ENCODE measurements around the gene PPP1R1B.

Gene PPP1R1B

DNA sequence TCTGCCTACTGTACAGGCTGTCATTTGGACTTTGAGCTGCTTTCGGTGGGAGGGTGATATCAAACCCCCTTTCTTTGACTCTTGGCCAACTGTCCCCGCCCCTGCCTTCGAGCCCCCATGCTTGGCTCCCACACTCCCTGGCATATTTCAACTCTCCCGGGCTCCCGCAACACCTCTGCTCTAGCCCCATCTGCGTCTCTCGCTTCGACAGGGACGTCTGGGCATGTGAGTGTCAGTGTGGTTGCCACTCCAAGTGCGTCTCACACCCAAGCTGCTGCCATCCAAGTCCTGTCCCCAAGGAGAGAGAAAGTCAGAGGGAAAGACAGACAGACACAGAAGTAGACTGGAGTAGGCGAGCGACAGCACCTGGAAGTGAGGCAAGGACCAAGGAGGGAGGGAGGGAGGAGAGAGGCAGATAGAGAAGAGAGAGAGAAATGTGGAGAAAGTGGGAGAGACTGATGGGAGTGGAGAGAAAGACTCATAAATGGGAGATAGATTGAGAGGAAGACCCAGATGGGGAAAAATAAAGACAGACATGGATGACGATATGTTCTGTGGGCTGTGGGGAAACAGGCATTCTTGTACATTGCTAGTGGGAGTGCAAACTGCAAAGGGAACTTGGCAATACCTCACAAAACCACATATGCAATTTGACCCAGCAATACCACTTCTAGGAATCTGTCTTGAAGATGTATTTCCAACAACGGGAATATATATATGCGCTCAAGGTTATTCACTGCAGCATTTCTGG, 22.0 kb downstream of the PPP1R1B start:
- Histone ChIP-seq H3K27ac (ENCODE audit: low read length) (no peak overlapping the region), H3K36me3 (ENCODE audit: control insufficient read depth in 2 of 2, insufficient read depth in 2 of 2, low read length in 2 of 2) (no peaks in the 10 kb centered on the region), H3K9me3 (ENCODE audit: control insufficient read depth in 2 of 2, low read length in 2 of 2) (no peaks in the 10 kb centered on the region), H3K4me3 (ENCODE audit: low read length in 2 of 2) (no peak overlapping the region), H3K27me3 (ENCODE audit: control insufficient read depth in 1 of 2, insufficient read depth in 2 of 2, low read length in 2 of 2) (no peaks in the 10 kb centered on the region), H3K9ac (ENCODE audit: low read length in 2 of 2) (no peak overlapping the region), H3K4me1 (ENCODE audit: control insufficient read depth, insufficient read depth, low read length) (peaks cover 7% of the 10 kb centered on the region)

DNA sequence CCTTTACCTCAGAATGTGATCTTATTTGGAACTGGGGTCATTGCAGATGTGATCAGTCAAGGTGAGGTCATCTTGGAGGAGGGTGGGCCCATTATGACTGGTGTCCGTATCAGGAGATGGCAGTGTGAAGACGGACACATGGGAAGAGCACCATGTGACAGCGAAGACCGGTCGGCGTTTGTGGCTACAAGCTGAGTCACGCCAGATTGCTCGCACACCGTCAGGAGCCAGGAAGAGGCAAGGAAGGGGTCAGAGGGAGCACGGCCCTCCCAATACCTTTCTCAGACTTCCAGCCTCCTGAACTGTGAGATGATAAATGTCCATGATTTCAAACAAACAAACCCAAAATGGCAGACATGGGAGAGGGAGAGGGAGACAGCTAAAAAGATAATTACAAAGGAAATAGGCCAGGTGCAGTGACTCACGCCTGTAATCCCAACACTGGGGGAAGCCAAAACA, 23.4 kb downstream of the PPP1R1B start:
- H3K27ac ChIP-seq (ENCODE audit: low read length), result no peak overlapping the region
- no peaks in the 10 kb centered on the region for H3K36me3 ChIP-seq (ENCODE audit: control insufficient read depth in 2 of 2, insufficient read depth in 2 of 2, low read length in 2 of 2)
- no peaks in the 10 kb centered on the region for H3K27me3 ChIP-seq (ENCODE audit: control insufficient read depth in 1 of 2, insufficient read depth in 2 of 2, low read length in 2 of 2)
- peaks cover 7% of the 10 kb centered on the region for H3K4me1 ChIP-seq (ENCODE audit: control insufficient read depth, insufficient read depth, low read length)
- no peak overlapping the region for H3K4me3 ChIP-seq (ENCODE audit: low read length in 2 of 2)
- no peak overlapping the region for H3K9ac ChIP-seq (ENCODE audit: low read length in 2 of 2)
- no peaks in the 10 kb centered on the region for H3K9me3 ChIP-seq (ENCODE audit: control insufficient read depth in 2 of 2, low read length in 2 of 2)

DNA sequence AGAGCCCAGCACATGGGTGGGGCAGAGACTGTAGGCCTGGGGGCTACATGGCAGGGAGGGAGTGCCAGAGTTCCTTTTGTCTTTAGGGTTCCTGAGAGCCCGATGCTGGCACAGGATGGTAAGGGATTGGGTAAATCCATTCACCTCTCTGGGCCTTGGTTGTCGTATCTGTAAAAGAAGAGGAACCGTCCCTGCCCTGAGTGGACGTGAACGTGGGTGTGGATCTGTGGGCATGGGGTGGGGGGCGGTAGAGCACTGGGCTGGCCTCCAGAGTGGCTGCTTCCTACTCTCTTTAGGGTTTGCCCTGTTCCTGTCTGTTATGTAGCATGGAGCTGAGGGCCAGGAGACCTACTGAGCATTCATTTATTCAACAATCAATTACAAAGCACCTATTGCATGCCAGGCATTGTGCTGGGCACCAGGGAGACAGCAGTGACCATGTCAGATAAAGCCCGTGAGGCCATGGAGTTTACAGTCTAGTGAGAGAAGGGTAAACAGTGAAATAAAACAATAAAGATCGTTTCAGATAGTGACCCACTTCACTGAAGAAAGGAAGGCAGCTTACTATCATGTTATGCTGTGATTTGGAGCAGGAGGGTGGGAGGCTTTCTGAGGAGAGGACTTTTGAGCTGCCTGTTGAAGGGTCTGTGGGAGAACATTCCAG, 25.3 kb downstream of the PPP1R1B start:
- Histone ChIP-seq H3K9ac (ENCODE audit: low read length in 2 of 2) (no peak overlapping the region), H3K27ac (ENCODE audit: low read length) (no peak overlapping the region), H3K4me3 (ENCODE audit: low read length in 2 of 2) (no peak overlapping the region), H3K36me3 (ENCODE audit: control insufficient read depth in 2 of 2, insufficient read depth in 2 of 2, low read length in 2 of 2) (no peaks in the 10 kb centered on the region), H3K27me3 (ENCODE audit: control insufficient read depth in 1 of 2, insufficient read depth in 2 of 2, low read length in 2 of 2) (no peaks in the 10 kb centered on the region), H3K4me1 (ENCODE audit: control insufficient read depth, insufficient read depth, low read length) (peaks cover 7% of the 10 kb centered on the region), H3K9me3 (ENCODE audit: control insufficient read depth in 2 of 2, low read length in 2 of 2) (no peaks in the 10 kb centered on the region)

DNA sequence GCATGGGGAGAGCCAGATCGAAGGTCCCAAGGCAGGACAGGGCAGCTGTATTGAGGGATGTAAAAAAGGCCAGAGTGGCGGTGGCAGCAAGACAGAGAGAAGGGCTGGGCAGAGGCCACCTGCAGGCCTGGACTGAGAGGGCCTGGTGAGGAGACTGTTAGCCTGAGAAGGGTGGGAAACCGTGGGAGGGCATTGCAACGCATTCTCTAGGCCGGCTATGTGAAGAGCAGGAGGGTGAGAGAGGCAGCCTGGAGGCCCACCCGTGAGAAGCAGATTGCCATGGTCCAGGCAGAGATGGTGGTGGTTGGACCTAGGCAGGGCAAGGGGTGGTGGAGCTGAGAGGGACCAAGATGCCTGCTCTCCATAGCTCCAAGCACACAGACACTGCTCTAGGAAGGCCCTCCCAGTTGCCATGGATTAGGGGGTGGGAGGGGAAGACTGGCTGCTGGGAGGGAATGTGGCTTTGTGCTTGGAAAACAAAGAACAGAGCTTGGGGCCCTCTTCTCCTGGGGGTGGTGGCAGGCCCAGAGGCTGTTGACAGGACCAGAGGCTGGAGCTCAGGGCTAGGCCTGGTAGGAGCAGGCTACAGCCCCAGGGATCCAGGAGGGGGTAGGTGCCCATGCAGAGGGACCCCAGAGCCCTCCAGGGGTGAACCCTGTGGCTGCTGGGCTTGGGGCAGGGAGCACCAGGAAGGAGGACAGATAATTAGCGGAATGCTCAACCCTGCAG, 26.0 kb downstream of the PPP1R1B start:
- Histone ChIP-seq H3K4me1 (ENCODE audit: control insufficient read depth, insufficient read depth, low read length) (peaks cover 7% of the 10 kb centered on the region), H3K4me3 (ENCODE audit: low read length in 2 of 2) (no peak overlapping the region), H3K27ac (ENCODE audit: low read length) (no peak overlapping the region), H3K9me3 (ENCODE audit: control insufficient read depth in 2 of 2, low read length in 2 of 2) (no peaks in the 10 kb centered on the region), H3K9ac (ENCODE audit: low read length in 2 of 2) (no peak overlapping the region), H3K36me3 (ENCODE audit: control insufficient read depth in 2 of 2, insufficient read depth in 2 of 2, low read length in 2 of 2) (peaks cover under 1 to 3% of the 10 kb centered on the region in 2 donors), H3K27me3 (ENCODE audit: control insufficient read depth in 1 of 2, insufficient read depth in 2 of 2, low read length in 2 of 2) (no peaks in the 10 kb centered on the region)

DNA sequence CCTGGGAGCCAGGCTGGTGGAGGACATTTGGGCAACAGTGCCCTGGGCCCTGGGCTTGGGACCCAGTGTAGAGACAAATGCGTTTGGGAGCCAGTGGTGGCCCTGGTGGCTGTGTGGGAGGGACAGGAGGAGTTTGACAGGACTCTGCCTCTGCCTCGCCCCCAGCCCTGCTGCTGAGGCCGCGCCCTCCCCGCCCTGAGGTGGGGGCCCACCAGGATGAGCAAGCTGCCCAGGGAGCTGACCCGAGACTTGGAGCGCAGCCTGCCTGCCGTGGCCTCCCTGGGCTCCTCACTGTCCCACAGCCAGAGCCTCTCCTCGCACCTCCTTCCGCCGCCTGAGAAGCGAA, 26.5 kb downstream of the PPP1R1B start:
- Histone ChIP-seq H3K9me3 (ENCODE audit: control insufficient read depth in 2 of 2, low read length in 2 of 2) (no peaks in the 10 kb centered on the region), H3K9ac (ENCODE audit: low read length in 2 of 2) (no peak overlapping the region), H3K4me3 (ENCODE audit: low read length in 2 of 2) (no peak overlapping the region), H3K36me3 (ENCODE audit: control insufficient read depth in 2 of 2, insufficient read depth in 2 of 2, low read length in 2 of 2) (peaks cover 4 to 6% of the 10 kb centered on the region in 2 donors), H3K27me3 (ENCODE audit: control insufficient read depth in 1 of 2, insufficient read depth in 2 of 2, low read length in 2 of 2) (no peaks in the 10 kb centered on the region), H3K27ac (ENCODE audit: low read length) (no peak overlapping the region), H3K4me1 (ENCODE audit: control insufficient read depth, insufficient read depth, low read length) (peaks cover 7% of the 10 kb centered on the region)

DNA sequence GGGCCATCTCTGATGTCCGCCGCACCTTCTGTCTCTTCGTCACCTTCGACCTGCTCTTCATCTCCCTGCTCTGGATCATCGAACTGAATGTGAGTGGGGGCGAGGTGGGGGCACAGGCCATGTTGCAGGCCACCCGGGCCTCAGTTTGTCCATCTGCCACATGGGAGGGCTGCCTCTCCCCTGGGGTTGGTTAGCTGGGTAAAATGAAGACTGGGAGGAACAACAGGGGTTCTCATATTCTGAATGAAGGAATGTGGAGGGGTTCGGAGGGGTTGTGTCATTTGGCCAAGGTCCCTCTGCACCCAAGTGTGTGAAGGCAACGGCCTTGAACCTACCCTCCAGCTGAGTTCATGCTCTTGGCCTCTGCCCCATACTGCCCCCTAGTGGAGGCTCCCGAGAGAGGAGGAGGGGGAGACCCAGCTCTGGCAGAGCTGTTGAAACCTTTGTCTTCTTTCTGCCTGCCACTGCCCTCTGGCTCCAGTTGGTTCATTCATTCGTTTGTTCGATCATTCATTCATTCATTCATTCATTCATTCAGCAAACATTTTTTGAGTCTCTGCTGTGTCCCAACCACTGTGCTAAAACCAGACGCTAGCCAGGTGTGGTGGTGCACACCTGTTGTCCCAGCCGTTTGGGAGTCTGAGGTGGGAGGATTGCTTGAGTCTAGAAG, 27.0 kb downstream of the PPP1R1B start:
- no peaks in the 10 kb centered on the region for H3K27me3 ChIP-seq (ENCODE audit: control insufficient read depth in 1 of 2, insufficient read depth in 2 of 2, low read length in 2 of 2)
- no peak overlapping the region for H3K9ac ChIP-seq (ENCODE audit: low read length in 2 of 2)
- peaks cover 8 to 11% of the 10 kb centered on the region in 2 donors for H3K36me3 ChIP-seq (ENCODE audit: control insufficient read depth in 2 of 2, insufficient read depth in 2 of 2, low read length in 2 of 2)
- H3K27ac ChIP-seq (ENCODE audit: low read length), result no peak overlapping the region
- H3K4me3 ChIP-seq (ENCODE audit: low read length in 2 of 2), result no peak overlapping the region
- H3K9me3 ChIP-seq (ENCODE audit: control insufficient read depth in 2 of 2, low read length in 2 of 2), result no peaks in the 10 kb centered on the region
- peaks cover 7% of the 10 kb centered on the region for H3K4me1 ChIP-seq (ENCODE audit: control insufficient read depth, insufficient read depth, low read length)

DNA sequence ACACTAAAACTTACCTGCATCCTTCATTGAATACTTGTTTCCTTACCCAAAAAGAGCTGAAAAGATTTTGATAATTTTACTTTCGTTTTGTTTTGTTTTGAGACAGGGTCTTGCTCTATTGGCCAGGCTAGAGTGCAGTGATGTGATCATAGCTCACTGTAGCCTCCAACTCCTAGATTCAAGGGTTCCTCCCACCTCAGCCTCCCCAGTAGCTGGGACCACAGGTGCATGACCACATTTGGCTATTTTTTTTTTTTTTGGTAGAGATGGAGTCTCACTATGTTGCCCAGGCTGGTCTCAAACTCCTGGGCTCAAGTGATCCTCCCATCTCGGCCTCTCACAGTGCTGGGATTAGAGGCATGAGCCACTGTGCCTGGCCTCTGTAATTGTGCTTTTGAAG, 28.4 kb downstream of the PPP1R1B start:
- H3K9ac ChIP-seq (ENCODE audit: low read length in 2 of 2), result no peak overlapping the region
- H3K4me1 ChIP-seq (ENCODE audit: control insufficient read depth, insufficient read depth, low read length), result peaks cover 7% of the 10 kb centered on the region
- H3K27ac ChIP-seq (ENCODE audit: low read length), result no peak overlapping the region
- H3K27me3 ChIP-seq (ENCODE audit: control insufficient read depth in 1 of 2, insufficient read depth in 2 of 2, low read length in 2 of 2), result no peaks in the 10 kb centered on the region
- peaks cover 11 to 16% of the 10 kb centered on the region in 2 donors for H3K36me3 ChIP-seq (ENCODE audit: control insufficient read depth in 2 of 2, insufficient read depth in 2 of 2, low read length in 2 of 2)
- H3K9me3 ChIP-seq (ENCODE audit: control insufficient read depth in 2 of 2, low read length in 2 of 2), result no peaks in the 10 kb centered on the region
- no peak overlapping the region for H3K4me3 ChIP-seq (ENCODE audit: low read length in 2 of 2)

DNA sequence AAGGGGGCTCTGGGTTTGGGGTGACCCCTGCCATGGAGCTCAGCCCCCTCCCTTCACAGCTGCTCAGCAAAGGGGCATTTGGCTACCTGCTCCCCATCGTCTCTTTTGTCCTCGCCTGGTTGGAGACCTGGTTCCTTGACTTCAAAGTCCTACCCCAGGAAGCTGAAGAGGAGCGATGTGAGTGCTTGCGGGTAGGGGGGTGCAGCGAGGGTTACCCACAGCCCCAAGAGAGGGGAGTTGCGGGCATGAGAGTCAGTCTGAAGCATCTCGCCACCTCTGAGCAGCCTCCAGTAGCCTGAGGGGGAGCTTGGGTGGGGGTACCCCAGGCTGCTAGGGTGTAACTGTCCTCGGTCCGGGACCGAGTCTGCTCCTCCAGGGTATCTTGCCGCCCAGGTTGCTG, 31.6 kb downstream of the PPP1R1B start:
- H3K27ac ChIP-seq (ENCODE audit: low read length), result no peak overlapping the region
- H3K4me3 ChIP-seq (ENCODE audit: low read length in 2 of 2), result no peak overlapping the region
- no peak overlapping the region for H3K9ac ChIP-seq (ENCODE audit: low read length in 2 of 2)
- no peaks in the 10 kb centered on the region for H3K9me3 ChIP-seq (ENCODE audit: control insufficient read depth in 2 of 2, low read length in 2 of 2)
- no peaks in the 10 kb centered on the region for H3K27me3 ChIP-seq (ENCODE audit: control insufficient read depth in 1 of 2, insufficient read depth in 2 of 2, low read length in 2 of 2)
- peaks cover 4% of the 10 kb centered on the region for H3K4me1 ChIP-seq (ENCODE audit: control insufficient read depth, insufficient read depth, low read length)
- peaks cover 21 to 22% of the 10 kb centered on the region in 2 donors for H3K36me3 ChIP-seq (ENCODE audit: control insufficient read depth in 2 of 2, insufficient read depth in 2 of 2, low read length in 2 of 2)

DNA sequence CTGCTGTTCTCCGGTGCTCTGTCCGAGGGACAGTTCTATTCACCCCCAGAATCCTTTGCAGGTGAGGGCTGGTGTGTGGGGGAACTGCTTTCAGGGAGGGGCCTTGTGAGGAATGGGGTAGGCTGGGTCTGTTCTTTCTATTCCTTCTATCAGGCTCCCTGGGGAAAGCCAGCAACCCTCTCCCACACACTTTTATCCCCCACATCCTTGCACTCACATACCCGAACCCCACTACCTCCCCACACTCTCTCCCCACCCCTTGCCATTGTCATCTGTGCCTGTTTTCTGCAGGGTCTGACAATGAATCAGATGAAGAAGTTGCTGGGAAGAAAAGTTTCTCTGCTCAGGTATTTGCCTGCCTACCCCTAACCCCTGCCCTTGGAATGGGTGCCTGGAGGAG, 32.0 kb downstream of the PPP1R1B start:
- Histone ChIP-seq H3K27me3 (ENCODE audit: control insufficient read depth in 1 of 2, insufficient read depth in 2 of 2, low read length in 2 of 2) (no peaks in the 10 kb centered on the region), H3K27ac (ENCODE audit: low read length) (no peak overlapping the region), H3K36me3 (ENCODE audit: control insufficient read depth in 2 of 2, insufficient read depth in 2 of 2, low read length in 2 of 2) (peaks cover 21 to 22% of the 10 kb centered on the region in 2 donors), H3K9me3 (ENCODE audit: control insufficient read depth in 2 of 2, low read length in 2 of 2) (no peaks in the 10 kb centered on the region), H3K9ac (ENCODE audit: low read length in 2 of 2) (no peak overlapping the region), H3K4me3 (ENCODE audit: low read length in 2 of 2) (no peak overlapping the region), H3K4me1 (ENCODE audit: control insufficient read depth, insufficient read depth, low read length) (peaks cover 4% of the 10 kb centered on the region)

DNA sequence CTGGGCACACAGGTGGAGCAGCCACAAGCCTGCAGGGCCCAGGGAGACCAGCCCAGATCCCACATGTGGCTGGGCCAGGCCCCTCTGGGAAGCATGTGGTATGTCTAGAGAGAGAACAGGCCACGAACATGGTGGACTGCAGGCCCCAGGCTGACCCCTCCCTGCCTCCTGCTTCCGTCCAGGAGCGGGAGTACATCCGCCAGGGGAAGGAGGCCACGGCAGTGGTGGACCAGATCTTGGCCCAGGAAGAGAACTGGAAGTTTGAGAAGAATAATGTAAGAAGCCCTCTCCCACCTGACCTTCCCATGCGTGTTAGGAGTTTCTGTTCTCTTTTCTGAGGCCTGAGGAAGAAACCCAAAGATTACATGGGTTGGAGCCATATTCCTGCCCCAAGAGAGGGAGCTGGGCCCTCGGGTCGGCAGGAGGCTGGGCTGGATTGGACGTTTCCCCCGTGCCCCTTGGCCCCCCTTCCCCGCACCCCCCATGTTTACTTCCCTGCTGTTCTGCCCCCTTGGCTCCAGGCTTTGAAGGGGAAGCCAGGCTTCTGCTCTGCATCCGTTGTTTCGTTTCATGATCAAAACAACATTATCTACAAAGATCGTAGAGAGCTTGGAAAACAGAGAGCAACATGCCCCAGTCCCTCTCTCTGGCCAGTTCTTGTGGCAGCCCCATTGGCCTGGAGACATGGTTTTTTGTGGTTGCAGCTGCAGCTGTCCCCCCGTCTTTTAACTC, 32.7 kb downstream of the PPP1R1B start:
- Histone ChIP-seq H3K36me3 (ENCODE audit: control insufficient read depth in 2 of 2, insufficient read depth in 2 of 2, low read length in 2 of 2) (peaks cover 21 to 22% of the 10 kb centered on the region in 2 donors), H3K27ac (ENCODE audit: low read length) (no peak overlapping the region), H3K27me3 (ENCODE audit: control insufficient read depth in 1 of 2, insufficient read depth in 2 of 2, low read length in 2 of 2) (no peaks in the 10 kb centered on the region), H3K4me1 (ENCODE audit: control insufficient read depth, insufficient read depth, low read length) (peaks cover 6% of the 10 kb centered on the region), H3K9me3 (ENCODE audit: control insufficient read depth in 2 of 2, low read length in 2 of 2) (no peaks in the 10 kb centered on the region), H3K9ac (ENCODE audit: low read length in 2 of 2) (no peak overlapping the region), H3K4me3 (ENCODE audit: low read length in 2 of 2) (no peak overlapping the region)
